Neural cell (in vitro differentiated cells): ENCODE results near the gene SLC22A8.

Experiments
- CTCF ChIP-seq: fragments of 450-650 bp; IDR thresholded peaks from 2 replicates; pipeline ENCODE4 v1.5.1; 2014; ENCODE audit warnings: antibody characterized with exemption, mild to moderate bottlenecking, moderate library complexity; ENCODE audit not compliant: poor library complexity, severe bottlenecking
- EP300 ChIP-seq: fragments of 450-650 bp; conservative IDR thresholded peaks from 2 replicates; pipeline ENCODE4 v1.6.1; 2014; ENCODE audit warnings: antibody characterized with exemption, mild to moderate bottlenecking, moderate library complexity; ENCODE audit not compliant: poor library complexity, severe bottlenecking
- EZH2 ChIP-seq: fragments of 200-600, 300-800 bp; shearing (Covaris generic), sonication (generic); IDR thresholded peaks from 2 replicates; pipeline ENCODE4 v1.6.1; 2014; ENCODE audit warnings: antibody characterized with exemption, low read length, borderline replicate concordance, mild to moderate bottlenecking; ENCODE audit not compliant: insufficient read depth, poor library complexity, severe bottlenecking
- MXI1 ChIP-seq: fragments of 450-650 bp; conservative IDR thresholded peaks from 2 replicates; pipeline ENCODE4 v1.6.1; 2014; ENCODE audit warnings: antibody characterized with exemption, mild to moderate bottlenecking; ENCODE audit not compliant: poor library complexity, severe bottlenecking
- POLR2AphosphoS5 ChIP-seq: IDR thresholded peaks from 2 replicates; pipeline ENCODE4 v1.6.1; 2012
- RAD21 ChIP-seq: fragments of 450-650 bp; conservative IDR thresholded peaks from 2 replicates; pipeline ENCODE4 v1.6.1; 2014; ENCODE audit warnings: antibody characterized with exemption, mild to moderate bottlenecking, moderate library complexity
- SMC3 ChIP-seq: fragments of 450-650 bp; conservative IDR thresholded peaks from 2 replicates; pipeline ENCODE4 v1.6.1; 2014; ENCODE audit warnings: antibody characterized with exemption, mild to moderate bottlenecking, moderate library complexity; ENCODE audit not compliant: poor library complexity
- TAF1 ChIP-seq: IDR thresholded peaks from 2 replicates; pipeline ENCODE4 v1.6.1; 2012; ENCODE audit warnings: low read depth
- TF ChIP-seq, protein P1 (sequence below): IDR thresholded peaks from 2 replicates; pipeline ENCODE4 v1.6.1; 2012; ENCODE audit warnings: borderline replicate concordance

DNA sequence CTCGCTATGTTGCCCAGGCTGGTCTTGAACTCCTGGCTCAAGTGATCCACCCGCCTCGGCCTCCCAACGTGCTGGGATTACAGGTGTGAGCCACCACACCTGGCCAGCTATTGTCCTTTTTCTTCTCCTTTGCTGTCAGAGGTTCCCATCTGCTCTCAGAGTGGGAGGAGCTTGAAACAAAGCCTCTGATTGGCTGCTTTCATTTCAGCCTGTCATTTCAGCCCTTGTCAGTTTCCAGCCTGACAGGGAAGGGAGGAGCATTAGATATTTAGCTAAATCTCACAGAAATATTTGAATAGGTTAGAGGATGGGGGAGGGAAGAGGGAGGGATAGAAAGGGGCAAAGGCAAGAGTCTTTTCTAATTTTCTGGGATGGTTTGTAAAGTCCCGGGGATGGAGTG lies 39.5 kb downstream of the SLC22A8 start:
- TF ChIP-seq CTCF (no peak), EZH2 (no peak), MXI1 (no peak), POLR2AphosphoS5 (no peak), RAD21 (no peak), TAF1 (no peak), EP300 (no peak), SMC3 (no peak)
- TF ChIP-seq, protein P1, sequence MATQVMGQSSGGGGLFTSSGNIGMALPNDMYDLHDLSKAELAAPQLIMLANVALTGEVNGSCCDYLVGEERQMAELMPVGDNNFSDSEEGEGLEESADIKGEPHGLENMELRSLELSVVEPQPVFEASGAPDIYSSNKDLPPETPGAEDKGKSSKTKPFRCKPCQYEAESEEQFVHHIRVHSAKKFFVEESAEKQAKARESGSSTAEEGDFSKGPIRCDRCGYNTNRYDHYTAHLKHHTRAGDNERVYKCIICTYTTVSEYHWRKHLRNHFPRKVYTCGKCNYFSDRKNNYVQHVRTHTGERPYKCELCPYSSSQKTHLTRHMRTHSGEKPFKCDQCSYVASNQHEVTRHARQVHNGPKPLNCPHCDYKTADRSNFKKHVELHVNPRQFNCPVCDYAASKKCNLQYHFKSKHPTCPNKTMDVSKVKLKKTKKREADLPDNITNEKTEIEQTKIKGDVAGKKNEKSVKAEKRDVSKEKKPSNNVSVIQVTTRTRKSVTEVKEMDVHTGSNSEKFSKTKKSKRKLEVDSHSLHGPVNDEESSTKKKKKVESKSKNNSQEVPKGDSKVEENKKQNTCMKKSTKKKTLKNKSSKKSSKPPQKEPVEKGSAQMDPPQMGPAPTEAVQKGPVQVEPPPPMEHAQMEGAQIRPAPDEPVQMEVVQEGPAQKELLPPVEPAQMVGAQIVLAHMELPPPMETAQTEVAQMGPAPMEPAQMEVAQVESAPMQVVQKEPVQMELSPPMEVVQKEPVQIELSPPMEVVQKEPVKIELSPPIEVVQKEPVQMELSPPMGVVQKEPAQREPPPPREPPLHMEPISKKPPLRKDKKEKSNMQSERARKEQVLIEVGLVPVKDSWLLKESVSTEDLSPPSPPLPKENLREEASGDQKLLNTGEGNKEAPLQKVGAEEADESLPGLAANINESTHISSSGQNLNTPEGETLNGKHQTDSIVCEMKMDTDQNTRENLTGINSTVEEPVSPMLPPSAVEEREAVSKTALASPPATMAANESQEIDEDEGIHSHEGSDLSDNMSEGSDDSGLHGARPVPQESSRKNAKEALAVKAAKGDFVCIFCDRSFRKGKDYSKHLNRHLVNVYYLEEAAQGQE: no peak
